GM19023 (cell line): ENCODE data around the gene PWWP2B.
"Not testable (repeated sequence)": the region's sequence is repeated elsewhere in the genome, so short reads cannot be mapped to it uniquely, and the experiment has no call there.

ENCODE experiments used
- ATAC-seq: cut with Tn5 transposase; IDR thresholded peaks from one replicate; pipeline ENCODE4 v1.9.1; 2021; ENCODE audit warnings: mild to moderate bottlenecking, moderate library complexity; ENCODE audit not compliant: unreplicated experiment

PWWP2B gene

GRCh38 chr10:132429281-132430230, 32.6 kb downstream of the PWWP2B start:
- ATAC-seq = no peak

- no peak for ATAC-seq
These were observed 33.3 kb downstream of the PWWP2B start for GRCh38 chr10:132430231-132430743.

GRCh38 chr10:132430861-132431271, 33.9 kb downstream of the PWWP2B start:
- ATAC-seq = no peak

DNA sequence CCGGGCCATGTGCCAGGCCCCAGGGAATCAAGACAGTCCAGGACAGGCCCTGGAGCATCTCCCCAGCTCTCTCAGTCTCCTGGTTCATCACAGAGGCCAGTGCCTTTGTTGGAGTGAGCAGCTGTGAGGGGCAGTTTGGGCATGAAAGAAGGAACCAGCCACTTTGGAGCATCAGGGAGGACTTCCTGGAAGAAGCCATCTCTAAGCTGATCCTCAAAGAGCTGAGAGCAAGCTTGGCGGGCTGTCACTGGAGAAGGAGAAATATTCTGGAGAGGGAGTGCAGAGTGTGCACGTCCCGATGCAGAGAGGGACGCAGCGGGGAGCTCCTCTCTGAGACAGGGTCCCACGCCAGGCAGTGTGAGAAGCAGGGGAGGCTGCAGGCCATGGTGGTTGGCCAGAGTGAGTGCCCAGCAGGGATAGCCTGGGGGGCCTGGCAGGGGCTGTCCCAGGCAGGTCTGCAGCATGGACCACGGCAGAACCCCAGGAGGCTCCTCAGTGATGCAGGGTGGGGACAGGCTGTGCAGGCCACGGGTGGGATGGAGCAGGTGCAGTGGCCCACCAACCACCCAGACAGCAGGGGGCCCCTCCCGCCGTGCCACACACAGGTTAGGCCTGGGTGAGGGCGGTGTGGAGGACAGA, 34.7 kb downstream of the PWWP2B start:
- ATAC-seq = no peak

DNA sequence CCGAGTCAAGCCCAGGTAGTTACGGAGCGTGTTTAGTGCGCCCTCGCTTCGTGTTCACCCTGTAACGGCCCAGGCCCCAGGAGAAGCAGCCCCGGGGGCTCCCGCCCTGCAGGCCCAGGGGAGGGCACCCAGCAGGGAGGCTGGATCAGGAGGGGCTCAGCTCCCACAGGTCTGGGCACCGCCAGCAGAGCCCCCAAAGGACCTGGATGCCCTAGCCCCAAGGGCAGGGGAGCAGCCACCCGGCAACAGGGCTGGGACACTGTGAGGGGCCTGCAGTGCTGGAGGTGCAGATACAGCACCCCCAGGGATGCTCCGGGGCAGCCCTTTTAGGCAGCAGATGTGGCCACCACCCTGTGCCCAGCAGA, 35.2 kb downstream of the PWWP2B start:
- ATAC-seq = no peak

DNA sequence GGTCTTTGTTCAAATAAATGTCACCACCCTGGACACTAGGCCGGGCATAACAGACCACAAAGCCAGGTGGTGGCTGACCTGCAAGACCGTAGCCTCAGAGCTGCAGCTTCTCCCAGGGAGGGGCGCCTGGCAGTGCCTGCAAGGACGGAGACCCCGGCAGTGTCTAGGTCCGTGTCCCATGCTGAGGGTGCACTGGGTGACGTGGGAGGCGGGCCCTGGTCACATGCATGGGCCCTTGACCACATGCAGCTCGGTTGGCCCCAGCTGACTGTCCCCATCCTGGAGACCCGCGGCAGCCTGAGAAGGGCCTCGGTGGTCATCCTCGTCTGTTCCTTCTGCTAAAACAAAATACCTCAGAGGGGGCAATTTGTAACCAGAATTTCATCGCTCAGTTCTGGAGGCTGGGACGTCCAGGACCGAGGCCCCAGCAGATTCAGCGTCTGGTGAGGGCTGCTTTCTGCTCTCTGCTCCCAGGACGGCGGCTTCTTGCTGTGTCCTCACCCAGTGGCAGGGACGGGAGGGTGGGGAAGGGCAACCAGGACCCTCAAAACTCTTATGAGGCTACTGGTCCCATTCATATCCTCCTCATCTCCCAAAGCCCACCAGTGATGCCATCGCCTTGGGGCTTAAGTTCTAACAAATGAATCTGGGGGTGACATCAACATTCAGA, 36.8 kb downstream of the PWWP2B start:
- no peak for ATAC-seq

DNA sequence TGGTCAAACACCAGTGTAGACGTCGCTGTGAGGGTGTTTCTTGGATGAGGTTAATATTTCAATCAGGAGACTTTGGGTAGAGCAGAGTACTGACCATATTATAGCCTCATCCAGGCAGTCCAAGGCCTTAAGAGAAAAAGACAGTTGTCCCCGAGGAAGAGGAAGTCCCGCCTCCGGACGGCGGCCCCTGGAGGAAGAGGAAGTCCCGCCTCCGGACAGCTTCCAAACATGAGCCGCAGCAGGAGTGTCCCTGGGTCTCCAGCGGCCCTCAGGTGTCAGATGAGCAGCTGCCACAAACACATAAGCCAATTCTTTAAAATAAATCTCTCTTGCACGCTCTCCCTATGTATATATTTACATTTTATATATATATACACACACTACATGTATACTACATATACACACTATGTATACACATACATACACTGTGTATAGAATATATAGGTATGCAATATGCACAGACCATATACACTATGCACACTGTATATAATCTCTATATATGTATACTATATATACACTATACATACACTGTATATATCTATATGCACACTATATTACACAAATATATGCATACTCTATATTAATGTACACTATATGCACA, 37.5 kb downstream of the PWWP2B start:
- no peak for ATAC-seq

DNA sequence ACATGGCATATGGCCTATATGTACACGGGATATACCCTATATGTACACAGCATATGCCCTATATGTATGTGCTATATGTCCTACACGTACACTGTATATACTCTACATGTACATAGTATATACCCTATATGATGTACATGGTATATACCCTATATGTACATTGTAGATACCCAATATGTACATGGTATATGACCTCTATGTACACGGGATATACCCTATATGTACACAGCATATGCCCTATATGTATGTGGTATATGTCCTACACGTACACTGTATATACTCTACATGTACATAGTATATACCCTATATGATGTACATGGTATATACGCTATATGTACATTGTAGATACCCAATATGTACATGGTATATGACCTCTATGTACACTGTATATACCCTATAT, 38.3 kb downstream of the PWWP2B start:
- ATAC-seq = not testable (repeated sequence)

DNA sequence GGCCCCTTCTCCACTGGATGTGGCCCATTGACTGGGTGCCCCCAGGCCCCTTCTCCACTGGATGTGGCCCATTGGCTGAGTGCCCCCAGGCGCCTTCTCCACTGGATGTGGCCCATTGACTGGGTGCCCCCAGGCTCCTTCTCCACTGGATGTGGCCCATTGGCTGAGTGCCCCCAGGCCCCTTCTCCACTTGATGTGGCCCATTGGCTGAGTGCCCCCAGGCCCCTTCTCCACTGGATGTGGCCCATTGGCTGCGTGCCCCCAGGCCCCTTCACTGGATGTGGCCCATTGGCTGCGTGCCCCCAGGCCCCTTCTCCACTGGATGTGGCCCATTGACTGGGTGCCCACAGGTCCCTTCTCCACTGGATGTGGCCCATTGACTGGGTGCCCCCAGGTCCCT, 39.1 kb downstream of the PWWP2B start:
- not testable (repeated sequence) for ATAC-seq

DNA sequence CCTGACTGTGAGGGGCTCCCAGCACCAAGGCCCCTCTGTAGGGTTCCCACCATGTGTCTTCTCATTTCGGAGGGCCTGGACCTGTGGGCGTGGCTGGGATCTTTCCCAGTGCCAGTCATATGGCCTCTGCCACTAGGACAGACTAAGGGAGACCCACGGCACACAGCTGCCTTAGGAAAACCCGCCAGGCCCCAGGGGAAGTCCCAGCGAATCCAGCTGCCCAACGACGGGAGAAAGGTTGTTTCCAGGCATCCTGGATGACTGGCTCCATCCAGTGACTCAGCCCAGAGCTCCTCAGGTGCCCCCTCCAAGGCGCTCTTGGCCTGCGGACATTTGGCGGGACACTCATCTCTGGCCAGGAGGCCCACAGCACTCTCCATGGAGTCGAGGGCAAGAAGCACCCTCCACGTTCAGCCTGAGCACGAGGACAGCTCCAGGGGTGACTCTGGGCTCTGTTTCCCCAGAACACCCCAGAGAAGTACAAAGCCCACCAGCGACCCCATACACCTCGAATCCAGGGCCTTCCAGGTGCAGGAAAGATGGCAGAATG, 39.9 kb downstream of the PWWP2B start:
- no peak for ATAC-seq

- ATAC-seq = no peak
These were observed 40.5 kb downstream of the PWWP2B start for GRCh38 chr10:132437541-132437950.

GRCh38 chr10:132438091-132439024, 41.4 kb downstream of the PWWP2B start:
- ATAC-seq = no peak

- no peak for ATAC-seq
These were observed 42.0 kb downstream of the PWWP2B start for GRCh38 chr10:132439025-132439388.

DNA sequence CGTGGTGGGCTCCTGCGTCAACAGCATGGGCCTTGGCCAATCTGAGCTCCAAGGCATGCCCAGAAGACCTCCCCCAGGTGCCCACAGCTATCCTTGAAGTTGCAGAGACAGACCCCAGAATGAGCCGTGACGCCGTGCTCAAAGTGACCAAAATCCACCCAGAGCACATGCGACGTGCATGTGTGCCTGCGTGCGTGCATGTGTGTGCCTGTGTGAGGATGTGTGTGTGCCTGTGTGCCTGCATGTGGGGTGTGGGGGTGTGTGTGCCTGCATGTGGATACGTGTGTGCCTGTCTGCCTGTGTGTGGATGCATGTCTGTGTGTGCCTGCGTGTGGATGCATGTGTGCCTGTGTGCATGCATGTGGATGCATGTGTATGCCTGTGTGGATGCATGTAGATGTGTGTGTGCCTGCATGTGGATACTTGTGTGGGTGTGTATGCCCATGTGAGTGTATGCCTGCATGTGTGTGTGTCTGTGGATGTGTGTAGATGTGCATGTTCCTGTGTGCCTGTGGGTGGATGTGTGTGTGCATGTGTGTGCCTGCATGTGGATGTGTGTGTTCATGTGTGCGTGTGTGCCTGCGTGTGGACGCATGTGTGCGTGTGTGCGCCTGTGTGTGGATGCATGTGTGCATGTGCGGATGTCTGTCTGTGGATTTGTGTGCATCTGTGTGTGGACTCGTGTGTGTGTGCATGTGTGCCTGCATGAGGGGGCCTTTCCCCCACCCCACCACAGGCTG, 42.6 kb downstream of the PWWP2B start:
- ATAC-seq = no peak

- no peak for ATAC-seq
These were observed 44.0 kb downstream of the PWWP2B start for GRCh38 chr10:132440791-132441565.

DNA sequence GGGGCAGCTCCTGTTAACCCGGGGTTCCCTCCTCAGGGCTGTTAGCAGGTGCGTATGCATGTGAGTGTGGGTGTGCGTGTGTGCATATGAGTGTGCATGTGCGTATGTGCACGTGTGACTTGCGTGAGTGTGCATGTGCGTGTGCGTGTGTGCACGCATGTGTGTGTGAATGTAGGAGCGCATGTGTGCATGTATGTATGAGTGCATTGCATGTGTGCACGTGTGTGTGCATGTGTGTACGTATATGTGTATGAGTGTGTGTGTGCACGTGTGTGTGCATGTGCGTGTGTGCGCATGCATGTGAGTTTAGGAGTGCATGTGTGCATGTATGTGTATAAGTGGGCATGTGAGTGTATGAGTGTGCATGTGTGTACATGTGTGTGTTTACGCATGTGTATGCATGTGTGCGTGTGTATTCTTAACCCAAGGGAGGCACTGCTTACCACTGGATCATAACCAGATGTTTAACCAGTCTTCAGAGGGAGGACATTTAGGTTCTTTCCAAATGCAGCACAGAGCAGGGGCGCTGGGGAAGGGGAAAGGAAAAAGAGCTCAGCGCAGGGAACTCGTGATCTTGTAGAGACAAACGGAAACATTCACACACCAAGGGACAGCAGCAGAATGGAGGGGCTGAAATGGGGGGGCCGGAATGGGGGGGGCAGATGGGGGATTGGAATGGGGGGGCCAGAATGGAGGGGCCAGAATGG, 45.0 kb downstream of the PWWP2B start:
- no peak for ATAC-seq

DNA sequence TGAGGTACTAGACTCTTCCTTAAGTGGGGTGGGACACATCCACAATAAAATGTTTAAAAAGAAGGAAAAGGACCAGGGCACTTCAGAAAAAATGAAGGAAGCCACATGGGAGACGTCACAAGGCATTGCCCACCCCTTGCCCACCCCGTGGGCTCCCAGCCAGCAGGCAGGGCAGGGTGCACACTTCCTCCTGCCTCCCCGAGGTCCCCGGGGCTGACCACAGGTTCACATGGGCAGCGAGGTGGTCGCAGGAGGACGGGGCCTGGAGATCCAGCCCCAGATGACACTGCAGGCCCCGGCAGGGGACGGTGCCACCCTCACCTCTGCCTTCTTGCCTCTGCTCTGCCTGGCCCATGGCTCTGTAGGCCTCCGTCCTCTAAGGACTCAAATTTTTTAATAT, 45.6 kb downstream of the PWWP2B start:
- ATAC-seq = no peak

DNA sequence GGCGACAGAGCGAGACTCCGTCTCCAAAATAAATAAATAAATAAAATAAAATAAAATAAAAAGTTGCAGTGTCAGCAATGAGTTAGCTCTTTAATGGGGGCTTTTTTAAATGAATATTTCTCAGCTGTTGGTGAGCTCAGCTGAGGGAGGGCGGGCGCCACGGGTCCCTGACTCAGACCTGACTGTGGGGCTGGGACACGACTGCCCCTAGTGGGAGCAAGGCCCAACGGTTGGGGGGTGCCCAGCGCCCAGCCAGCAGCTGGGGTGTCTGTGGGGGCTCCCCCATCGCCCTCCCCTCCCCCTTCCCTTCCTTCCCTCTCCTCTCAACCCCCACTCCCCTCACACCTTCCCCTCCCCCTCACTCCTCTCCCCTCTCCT, 46.6 kb downstream of the PWWP2B start:
- no peak for ATAC-seq
